Endodermal cell (in vitro differentiated cells): ENCODE data around the gene BOK. TPM values are rescaled to one million over a fixed set of nuclear protein-coding genes. Genes with fewer than 3 reads are reported as not detected.
"Not testable (repeated sequence)": the region's sequence is repeated elsewhere in the genome, so short reads cannot be mapped to it uniquely, and the experiment has no call there.

Experiments
- DNase-seq: peaks from one replicate; pipeline ENCODE4 v3.0.0-alpha.2; 2017
- H3K27ac ChIP-seq: 2 replicates; pipeline ENCODE4 v1.5.1; 2013; ENCODE audit warnings: mild to moderate bottlenecking, low read depth, low read length, moderate library complexity
- H3K27me3 ChIP-seq: 2 replicates; pipeline ENCODE4 v1.6.1; 2013; ENCODE audit warnings: mild to moderate bottlenecking, low read length, moderate library complexity; ENCODE audit not compliant: insufficient read depth, control insufficient read depth, poor library complexity, severe bottlenecking
- H3K36me3 ChIP-seq: 2 replicates; pipeline ENCODE4 v1.7.0; 2013; ENCODE audit warnings: mild to moderate bottlenecking, low read length, moderate library complexity; ENCODE audit not compliant: control insufficient read depth, insufficient read depth
- H3K4me1 ChIP-seq: one replicate; pipeline ENCODE4 v1.7.0; 2013; ENCODE audit warnings: low read length; ENCODE audit not compliant: control insufficient read depth, insufficient read depth
- H3K4me3 ChIP-seq: 2 replicates; pipeline ENCODE4 v1.5.1; 2013; ENCODE audit warnings: mild to moderate bottlenecking, low read length, moderate library complexity
- H3K9ac ChIP-seq: 2 replicates; pipeline ENCODE4 v1.6.1; 2013; ENCODE audit warnings: mild to moderate bottlenecking, low read length, moderate library complexity; ENCODE audit not compliant: poor library complexity, severe bottlenecking; ENCODE audit errors: extremely low read depth
- H3K9me3 ChIP-seq: 2 replicates; pipeline ENCODE4 v1.6.1; 2013; ENCODE audit warnings: mild to moderate bottlenecking, low read length, moderate library complexity; ENCODE audit not compliant: control insufficient read depth
- H3K27ac Mint-ChIP-seq: 2 replicates; pipeline ENCODE4 v1.8.0; 2020; ENCODE audit warnings: mixed read lengths
- H3K27me3 Mint-ChIP-seq: 2 replicates; pipeline ENCODE4 v1.8.0; 2021; ENCODE audit warnings: mild to moderate bottlenecking, mixed read lengths; ENCODE audit not compliant: insufficient read depth
- H3K36me3 Mint-ChIP-seq: 2 replicates; pipeline ENCODE4 v1.8.0; 2020; ENCODE audit warnings: low read depth, mixed read lengths
- H3K4me1 Mint-ChIP-seq: 2 replicates; pipeline ENCODE4 v1.8.0; 2020; ENCODE audit warnings: mixed read lengths
- H3K4me3 Mint-ChIP-seq: 2 replicates; pipeline ENCODE4 v1.8.0; 2020; ENCODE audit warnings: mild to moderate bottlenecking, moderate library complexity, mixed read lengths
- H3K9me3 Mint-ChIP-seq: 2 replicates; pipeline ENCODE4 v1.8.0; 2020; ENCODE audit warnings: mild to moderate bottlenecking, mixed read lengths
- CTCF ChIP-seq: fragments of 200-600 bp; sonication (generic); conservative IDR thresholded peaks from 2 replicates; pipeline ENCODE4 v1.5.0; 2021; ENCODE audit warnings: antibody characterized with exemption, mild to moderate bottlenecking
- WGBS, 2 experiments: methylation state at CpG; one replicate each; pipeline versions ENCODE4 v1.1.5 to v1.1.7; 2013; ENCODE audit warnings: missing lambda C conversion rate in 2 of 2, mixed read lengths in 1 of 2; ENCODE audit not compliant: insufficient coverage in 1 of 2, insufficient read length in 1 of 2; 5-methylcytosine and 5-hydroxymethylcytosine counted together
- total RNA-seq, 2 donors: library from RNA; stranded (reverse); fragmentation: NEBNext Ultra II Directional in 1 of 2; extraction: Animal tissue kit (Norgen Biotek cat#: 25700) in 1 of 2; gene quantifications; 2 replicates in 1 of 2; 3 replicates in 1 of 2; pipeline ENCODE4 v1.2.1, GENCODE V29; 2021

BOK gene
- total RNA-seq, 2 donors from 2014 or later: 23.4 to 24.5 TPM

- H3K4me3 Mint-ChIP-seq: no peak overlapping the region
- no peak overlapping the region for H3K4me3 ChIP-seq
- no peak overlapping the region for H3K27ac Mint-ChIP-seq
- no peaks in the 10 kb centered on the region for H3K9me3 Mint-ChIP-seq
- no peak overlapping the region for H3K9ac ChIP-seq
- peaks cover 4% of the 10 kb centered on the region for H3K4me1 ChIP-seq
- H3K36me3 Mint-ChIP-seq: peaks cover 3% of the 10 kb centered on the region
- H3K27ac ChIP-seq: no peak overlapping the region
- peaks cover 3% of the 10 kb centered on the region for H3K4me1 Mint-ChIP-seq
- peak; percentile 48 for DNase-seq
- no peaks in the 10 kb centered on the region for H3K36me3 ChIP-seq
- no peak for TF ChIP-seq CTCF
- H3K27me3 Mint-ChIP-seq: no peaks in the 10 kb centered on the region
- no peaks in the 10 kb centered on the region for H3K9me3 ChIP-seq
- WGBS, 2 experiments: 92 to 98% methylated on average over 14 to 23 of the region's 23 CpGs
- H3K27me3 ChIP-seq: no peaks in the 10 kb centered on the region
Measured at GRCh38 chr2:241563981-241564595, 5.5 kb downstream of the BOK start.

- DNase-seq: peak; percentile 36
- H3K9me3 ChIP-seq: no peaks in the 10 kb centered on the region
- H3K9ac ChIP-seq: no peak overlapping the region
- H3K4me1 ChIP-seq: peaks cover 4% of the 10 kb centered on the region
- no peak overlapping the region for H3K27ac ChIP-seq
- no peak overlapping the region for H3K4me3 ChIP-seq
- no peak for TF ChIP-seq CTCF
- peaks cover 2% of the 10 kb centered on the region for H3K4me1 Mint-ChIP-seq
- no peaks in the 10 kb centered on the region for H3K36me3 ChIP-seq
- whole genome bisulfite sequencing, 2 experiments: 94 to 96% methylated on average over 18 to 36 of the region's 36 CpGs
- H3K36me3 Mint-ChIP-seq: peaks cover 6% of the 10 kb centered on the region
- H3K4me3 Mint-ChIP-seq: no peak overlapping the region
- no peaks in the 10 kb centered on the region for H3K27me3 Mint-ChIP-seq
- H3K27me3 ChIP-seq: no peaks in the 10 kb centered on the region
- no peaks in the 10 kb centered on the region for H3K9me3 Mint-ChIP-seq
- H3K27ac Mint-ChIP-seq: no peak overlapping the region
Measured at GRCh38 chr2:241564596-241565410, 6.3 kb downstream of the BOK start.

- peaks cover 3% of the 10 kb centered on the region for H3K27me3 Mint-ChIP-seq
- TF ChIP-seq CTCF: no peak
- H3K4me1 Mint-ChIP-seq: no peaks in the 10 kb centered on the region
- Histone ChIP-seq H3K4me3 (no peak overlapping the region), H3K9me3 (no peaks in the 10 kb centered on the region), H3K27me3 (no peaks in the 10 kb centered on the region), H3K4me1 (no peaks in the 10 kb centered on the region), H3K9ac (no peak overlapping the region), H3K36me3 (no peaks in the 10 kb centered on the region), H3K27ac (no peak overlapping the region)
- no peak overlapping the region for H3K27ac Mint-ChIP-seq
- peaks cover 6% of the 10 kb centered on the region for H3K36me3 Mint-ChIP-seq
- H3K9me3 Mint-ChIP-seq: no peaks in the 10 kb centered on the region
- peak; percentile 49 for DNase-seq
- no peak overlapping the region for H3K4me3 Mint-ChIP-seq
- WGBS, 2 experiments: 80 to 88% methylated on average over 6 to 10 of the region's 10 CpGs
Measured at GRCh38 chr2:241565411-241565810, 6.9 kb downstream of the BOK start.

- not testable (repeated sequence) for H3K4me3 ChIP-seq, H3K36me3 Mint-ChIP-seq, H3K27ac ChIP-seq, H3K27me3 ChIP-seq, H3K9ac ChIP-seq, H3K27me3 Mint-ChIP-seq, H3K4me1 Mint-ChIP-seq, H3K27ac Mint-ChIP-seq, H3K4me1 ChIP-seq, H3K9me3 Mint-ChIP-seq, H3K4me3 Mint-ChIP-seq, H3K9me3 ChIP-seq, H3K36me3 ChIP-seq
- WGBS, 2 experiments: 93 to 97% methylated on average over 5 to 11 of the region's 11 CpGs
- DNase-seq: peak; percentile 10
Measured at GRCh38 chr2:241566021-241566420, 7.5 kb downstream of the BOK start.
